Astrocyte (in vitro differentiated cells and primary cell): Measurements from ENCODE around the gene LEFTY1. TPM values are rescaled to one million over a fixed set of nuclear protein-coding genes. Genes with fewer than 3 reads are reported as not detected.

Source experiments
- DNase-seq: peaks from one replicate; pipeline ENCODE4 v3.0.0-alpha.2; 2010; ENCODE audit warnings: low read depth
- FAIRE-seq: peaks from 2 replicates; lab custom pipeline; 2011; peaks lifted over from hg19 to GRCh38; lab: Jason Lieb, UNC
- H2AFZ ChIP-seq: 2 replicates; pipeline ENCODE4 v1.6.0; 2012; ENCODE audit warnings: low read depth, low read length, inconsistent platforms
- H3K27ac ChIP-seq: 2 replicates; pipeline ENCODE4 v1.5.1; 2011; ENCODE audit warnings: low read depth, low read length, inconsistent platforms
- H3K27me3 ChIP-seq: 2 replicates; pipeline ENCODE4 v1.6.0; 2011; ENCODE audit warnings: low read length, inconsistent platforms; ENCODE audit not compliant: insufficient read depth
- H3K36me3 ChIP-seq: 2 replicates; pipeline ENCODE4 v1.5.1; 2011; ENCODE audit warnings: low read length, inconsistent platforms; ENCODE audit not compliant: insufficient read depth
- H3K4me1 ChIP-seq: 2 replicates; pipeline ENCODE4 v1.5.1; 2011; ENCODE audit warnings: low read length, inconsistent platforms; ENCODE audit not compliant: insufficient read depth
- H3K4me2 ChIP-seq: 2 replicates; pipeline ENCODE4 v1.6.0; 2012; ENCODE audit warnings: low read length, inconsistent platforms
- H3K4me3 ChIP-seq: 2 replicates; pipeline ENCODE4 v1.5.1; 2011; ENCODE audit warnings: low read depth, mild to moderate bottlenecking, low read length, inconsistent platforms; ENCODE audit not compliant: insufficient read depth
- H3K79me2 ChIP-seq: 2 replicates; pipeline ENCODE4 v1.6.0; 2012; ENCODE audit warnings: mild to moderate bottlenecking, low read length, inconsistent platforms; ENCODE audit not compliant: insufficient read depth
- H3K9ac ChIP-seq: 2 replicates; pipeline ENCODE4 v1.6.0; 2012; ENCODE audit warnings: mild to moderate bottlenecking, low read length, inconsistent platforms
- H3K9me3 ChIP-seq: 2 replicates; pipeline ENCODE4 v1.5.1; 2012; ENCODE audit warnings: low read depth, mild to moderate bottlenecking, low read length, inconsistent platforms; ENCODE audit not compliant: insufficient read depth
- H4K20me1 ChIP-seq: 2 replicates; pipeline ENCODE4 v1.6.0; 2012; ENCODE audit warnings: low read length, inconsistent platforms; ENCODE audit not compliant: insufficient read depth
- H3K27ac Mint-ChIP-seq: one replicate; pipeline ENCODE4 v1.8.0; 2021; ENCODE audit warnings: mild to moderate bottlenecking, mixed read lengths; ENCODE audit not compliant: unreplicated experiment
- H3K27me3 Mint-ChIP-seq: one replicate; pipeline ENCODE4 v1.8.0; 2021; ENCODE audit warnings: low read depth, mixed read lengths; ENCODE audit not compliant: unreplicated experiment
- H3K36me3 Mint-ChIP-seq: one replicate; pipeline ENCODE4 v1.8.0; 2021; ENCODE audit warnings: low read depth, mixed read lengths; ENCODE audit not compliant: unreplicated experiment
- H3K4me1 Mint-ChIP-seq: one replicate; pipeline ENCODE4 v1.8.0; 2021; ENCODE audit warnings: low read depth, mixed read lengths; ENCODE audit not compliant: unreplicated experiment
- H3K4me3 Mint-ChIP-seq: one replicate; pipeline ENCODE4 v1.8.0; 2021; ENCODE audit warnings: mild to moderate bottlenecking, moderate library complexity, mixed read lengths; ENCODE audit not compliant: unreplicated experiment
- H3K9me3 Mint-ChIP-seq: one replicate; pipeline ENCODE4 v1.8.0; 2021; ENCODE audit warnings: mild to moderate bottlenecking, mixed read lengths; ENCODE audit not compliant: unreplicated experiment
- CTCF ChIP-seq: IDR thresholded peaks from 2 replicates; pipeline ENCODE4 v1.5.1; 2011; ENCODE audit warnings: low read depth, mild to moderate bottlenecking, inconsistent platforms, low read length, moderate library complexity; ENCODE audit not compliant: insufficient read depth
- EZH2 ChIP-seq: IDR thresholded peaks from 2 replicates; pipeline ENCODE4 v1.6.1; 2012; ENCODE audit warnings: mild to moderate bottlenecking, low read length, inconsistent platforms; ENCODE audit not compliant: insufficient read depth
- total RNA-seq: library from RNA; stranded (reverse); gene quantifications from 2 replicates; pipeline ENCODE4 v1.2.1, GENCODE V29; 2021

The LEFTY1 gene
- total RNA-seq, 1 donor from 2014 or later, result 4.2 TPM

- no peak for TF ChIP-seq EZH2
- TF ChIP-seq CTCF, result no peak
- Histone ChIP-seq H3K79me2 (peaks cover 16% of the 10 kb centered on the region), H3K4me1 (peaks cover 8% of the 10 kb centered on the region), H3K27ac (no peak overlapping the region), H3K36me3 (peaks cover 9% of the 10 kb centered on the region), H3K9me3 (no peaks in the 10 kb centered on the region), H3K9ac (no peak overlapping the region), H3K4me3 (no peak overlapping the region), H2AFZ (no peak overlapping the region), H4K20me1 (peaks cover 8% of the 10 kb centered on the region), H3K4me2 (no peak overlapping the region), H3K27me3 (no peaks in the 10 kb centered on the region)
- Mint-ChIP-seq H3K27me3 (no peaks in the 10 kb centered on the region), H3K36me3 (peaks cover 23% of the 10 kb centered on the region), H3K4me1 (peaks cover 3% of the 10 kb centered on the region), H3K9me3 (no peaks in the 10 kb centered on the region), H3K4me3 (no peak overlapping the region), H3K27ac (no peak overlapping the region)
- FAIRE-seq (no peak), DNase-seq (peak; percentile 31)
Observed at GRCh38 chr1:225917536-225917935, 28.6 kb upstream of the LEFTY1 start.

GRCh38 chr1:225917101-225917500 is 28.2 kb upstream of the LEFTY1 start:
- peaks cover 23% of the 10 kb centered on the region for H3K36me3 Mint-ChIP-seq
- no peak for TF ChIP-seq EZH2
- no peak for TF ChIP-seq CTCF
- no peaks in the 10 kb centered on the region for H3K27me3 Mint-ChIP-seq
- peaks cover 7% of the 10 kb centered on the region for H3K4me1 ChIP-seq
- peaks cover 8% of the 10 kb centered on the region for H4K20me1 ChIP-seq
- no peak overlapping the region for H3K9ac ChIP-seq
- peaks cover 12% of the 10 kb centered on the region for H3K79me2 ChIP-seq
- no peak overlapping the region for H3K27ac Mint-ChIP-seq
- H3K9me3 Mint-ChIP-seq, result no peaks in the 10 kb centered on the region
- H3K4me2 ChIP-seq, result no peak overlapping the region
- no peak overlapping the region for H3K4me3 Mint-ChIP-seq
- FAIRE-seq, result peak; percentile 50
- peaks cover 3% of the 10 kb centered on the region for H3K4me1 Mint-ChIP-seq
- no peak for DNase-seq
- H3K36me3 ChIP-seq, result peaks cover 9% of the 10 kb centered on the region
- H3K9me3 ChIP-seq, result no peaks in the 10 kb centered on the region
- no peak overlapping the region for H3K27ac ChIP-seq
- no peak overlapping the region for H2AFZ ChIP-seq
- H3K27me3 ChIP-seq, result no peaks in the 10 kb centered on the region
- no peak overlapping the region for H3K4me3 ChIP-seq

GRCh38 chr1:225915538-225915991 is 26.6 kb upstream of the LEFTY1 start:
- Histone ChIP-seq H2AFZ (no peak overlapping the region), H3K4me2 (no peak overlapping the region), H3K27ac (no peak overlapping the region), H3K4me3 (no peak overlapping the region), H3K9me3 (no peaks in the 10 kb centered on the region), H3K9ac (no peak overlapping the region), H3K4me1 (peaks cover 7% of the 10 kb centered on the region), H4K20me1 (no peaks in the 10 kb centered on the region), H3K79me2 (no peaks in the 10 kb centered on the region), H3K27me3 (no peaks in the 10 kb centered on the region), H3K36me3 (peaks cover 3% of the 10 kb centered on the region)
- DNase-seq, result peak; percentile 10
- peaks cover 23% of the 10 kb centered on the region for H3K36me3 Mint-ChIP-seq
- H3K27ac Mint-ChIP-seq, result peak overlapping the region; percentile 1
- TF ChIP-seq EZH2 (no peak), CTCF (no peak)
- H3K9me3 Mint-ChIP-seq, result no peaks in the 10 kb centered on the region
- H3K4me1 Mint-ChIP-seq, result peaks cover 4% of the 10 kb centered on the region
- no peak overlapping the region for H3K4me3 Mint-ChIP-seq
- H3K27me3 Mint-ChIP-seq, result no peaks in the 10 kb centered on the region
- no peak for FAIRE-seq
